Activated CD4-positive, alpha-beta T cell treated with anti-CD3 and anti-CD28 coated beads, Interleukin-2, amount 50 U/mL, for 4 hours (primary cell): ENCODE measurements around the gene SLC26A5.
A peak's percentile ranks its signal among the peaks of the same experiment; 100 is the strongest.

Experiments used
- DNase-seq, 2 experiments: peaks; one replicate each; pipeline ENCODE4 v3.0.0-alpha.2; 2020

The SLC26A5 gene

DNA sequence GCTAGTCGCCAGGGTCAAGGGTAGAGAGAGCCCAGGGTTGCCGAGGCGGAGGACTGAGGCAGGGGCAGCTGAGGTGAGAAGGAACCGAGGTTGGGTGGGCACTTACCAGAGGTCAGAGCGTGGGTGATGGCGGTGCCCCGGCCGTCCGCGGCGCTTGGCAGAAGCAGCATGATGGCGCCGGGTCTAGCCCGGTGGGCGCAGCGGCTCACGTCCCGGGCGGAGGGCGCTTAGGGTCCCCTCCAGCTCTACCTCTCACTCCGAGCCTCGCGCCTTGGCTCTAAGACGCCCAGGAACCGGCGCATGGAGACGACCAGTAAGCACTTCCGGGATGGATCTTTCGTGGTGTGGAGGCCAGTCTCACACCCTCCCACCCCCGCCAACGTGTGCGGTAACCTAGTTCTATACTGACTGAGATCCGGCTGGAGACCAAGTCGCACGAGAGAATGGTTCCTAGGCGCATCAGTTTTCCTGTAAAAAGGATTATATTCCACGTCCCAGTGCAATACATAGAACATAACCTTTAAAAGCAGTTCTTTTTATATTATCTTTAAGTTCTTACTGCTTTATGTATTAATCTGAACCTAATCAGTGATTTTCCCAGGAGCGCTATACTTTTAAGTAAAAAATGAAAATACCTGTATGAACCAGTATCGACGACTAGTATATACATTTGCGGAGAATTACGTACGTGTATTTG lies 101.4 kb downstream of the SLC26A5 start, which contains the start of gene DNAJC2:
Gene DNAJC2, minus strand, starts transcription at position 315 of the 697 bp plus-strand sequence. Its CDS starts 145 bp downstream, at position 170.
- peak; percentile 81 to 84 for DNase-seq

DNA sequence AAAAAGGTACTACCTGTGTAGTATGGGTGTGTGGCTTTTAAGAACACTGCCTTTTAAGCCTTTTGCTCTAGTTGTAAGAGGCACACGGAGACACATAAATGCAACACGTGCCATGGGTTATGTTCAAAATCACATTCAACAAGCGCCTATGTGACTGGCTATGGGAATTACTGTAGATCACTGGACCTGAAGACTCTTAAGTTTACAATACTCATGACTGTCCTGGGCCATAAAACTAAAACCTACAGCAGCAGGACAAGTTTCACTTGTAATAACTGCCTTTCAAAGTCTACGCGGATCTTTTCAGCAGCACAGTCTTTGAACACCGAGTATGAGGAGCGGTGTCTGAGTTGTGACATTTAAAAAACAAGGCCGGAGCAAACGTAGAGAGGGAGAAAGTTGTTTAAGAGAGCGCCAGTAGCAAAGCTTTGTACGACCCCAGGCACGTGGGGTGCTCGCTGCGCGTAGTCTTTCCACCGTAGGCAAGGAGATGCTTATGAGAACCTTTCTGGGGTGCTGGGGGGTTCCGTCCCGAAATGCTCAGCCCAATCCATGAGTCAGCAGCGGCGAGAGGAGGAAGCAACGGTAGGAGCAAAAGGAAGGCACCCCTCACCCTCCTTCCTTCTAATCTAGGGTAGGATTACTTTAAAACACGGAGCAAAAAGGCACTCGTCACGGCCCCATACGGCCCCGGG lies 102.1 kb downstream of the SLC26A5 start:
- DNase-seq = peak; percentile 31 to 45

DNA sequence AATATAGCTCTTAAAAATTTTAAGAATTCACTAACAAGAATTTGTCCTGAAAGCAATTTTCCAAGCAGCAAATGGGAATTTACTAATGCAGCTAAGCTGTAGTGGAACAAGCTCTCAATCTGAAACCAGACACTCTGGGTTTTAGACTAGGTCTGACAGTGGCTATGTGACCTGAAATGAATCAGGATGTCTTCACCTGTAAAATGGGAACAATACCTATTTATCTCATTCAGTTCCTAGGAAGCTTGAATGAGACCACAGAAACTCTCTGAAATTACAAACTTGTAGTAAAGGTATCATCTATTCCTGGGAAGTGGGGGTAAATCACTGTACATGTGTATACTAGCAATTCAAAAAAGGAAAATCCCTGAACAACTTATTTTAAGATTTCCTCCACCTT lies 102.7 kb downstream of the SLC26A5 start:
- no peak for DNase-seq

DNA sequence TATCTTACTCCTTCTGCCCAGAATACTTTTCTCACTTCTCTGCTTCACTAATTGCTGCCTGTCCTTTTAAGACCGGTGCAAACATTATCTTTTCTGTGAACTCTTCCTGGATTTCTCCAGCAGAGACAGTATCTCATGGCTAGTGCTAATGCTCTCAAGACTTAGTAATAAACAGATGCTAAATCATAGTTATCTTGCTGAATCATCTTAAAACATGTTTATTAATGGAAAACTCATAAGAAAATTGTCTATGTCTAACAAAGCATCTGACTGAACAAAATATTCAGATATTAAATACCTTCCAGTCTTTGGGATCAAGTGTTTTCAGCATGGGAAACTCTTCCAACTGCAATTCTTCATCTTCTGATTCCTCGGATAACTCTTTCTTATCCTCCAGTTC lies 104.5 kb downstream of the SLC26A5 start:
- no peak for DNase-seq

DNA sequence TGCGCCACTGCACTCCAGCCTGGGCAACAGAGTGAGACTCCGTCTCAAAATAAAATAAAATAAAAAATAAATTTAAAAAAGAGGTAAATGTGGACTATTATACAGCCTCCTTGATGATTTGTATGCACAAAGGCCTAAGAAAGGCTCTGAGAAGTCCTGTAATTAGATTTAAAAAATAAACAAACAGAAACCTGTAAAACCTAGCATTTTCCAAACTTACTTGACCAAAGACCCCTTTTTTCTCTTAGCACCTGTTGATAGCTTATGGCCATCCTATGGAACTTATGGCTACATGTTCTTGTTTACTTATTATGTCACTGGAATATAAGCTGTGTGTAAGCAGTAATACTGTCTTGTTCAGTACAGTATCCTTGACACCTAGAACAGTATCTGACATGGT lies 107.1 kb downstream of the SLC26A5 start:
- DNase-seq = no peak

DNA sequence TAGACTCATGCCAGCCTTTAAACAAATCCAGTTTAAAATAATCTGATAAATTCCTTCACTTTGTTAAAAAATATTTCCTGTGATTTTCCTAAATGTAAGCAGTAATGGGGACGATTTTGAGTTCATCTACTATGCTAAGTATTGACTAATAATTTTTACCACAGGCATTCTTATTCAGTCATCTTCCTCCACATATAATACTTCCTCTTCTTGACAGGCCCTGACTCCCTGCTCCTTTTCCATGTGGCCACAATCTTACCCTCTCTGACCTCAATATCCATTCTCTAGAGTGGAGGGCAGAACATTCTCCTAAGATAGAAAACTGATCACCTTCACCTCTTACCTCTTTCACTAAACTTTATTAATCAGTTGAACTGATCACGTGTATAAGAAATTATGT lies 109.2 kb downstream of the SLC26A5 start:
- DNase-seq = no peak

DNA sequence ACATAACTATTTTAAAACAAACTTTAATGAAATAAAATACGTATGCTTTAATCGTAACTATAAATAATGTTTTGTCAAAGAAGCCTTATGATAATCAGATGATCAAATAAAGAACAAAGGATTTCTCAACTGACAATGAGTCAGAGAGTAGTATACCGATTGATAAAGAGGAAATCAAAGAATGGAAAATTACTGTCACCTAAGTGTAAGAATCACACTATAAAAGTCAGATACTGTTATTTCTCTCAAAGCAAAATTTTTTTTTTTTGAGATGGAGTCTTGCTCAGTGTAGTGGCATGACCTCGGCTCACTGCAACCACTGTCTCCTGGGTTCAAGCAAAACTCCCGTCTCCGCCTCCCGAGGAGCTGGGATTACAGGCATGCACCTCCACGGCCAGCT lies 120.3 kb downstream of the SLC26A5 start:
- no peak for DNase-seq
